Activated CD4-positive, alpha-beta memory T cell treated with anti-CD3 and anti-CD28 coated beads, Interleukin-2, amount 10 ng/mL, durations not matched to agents 7 days and 5 days (primary cell): ENCODE results near the gene ATP9B. TPM values are rescaled to one million over a fixed set of nuclear protein-coding genes. Genes with fewer than 3 reads are reported as not detected.
"Not testable (repeated sequence)": the region's sequence is repeated elsewhere in the genome, so short reads cannot be mapped to it uniquely, and the experiment has no call there.

Experiments used
- CTCF ChIA-PET: fragments of 350-600 bp; sonication (Branson Sonifier 250); formaldehyde crosslinking; loops from one replicate; lab custom pipeline; 2021; ENCODE audit warnings: antibody characterized with exemption, inconsistent platforms; lab: Charles Lee
- POLR2A ChIA-PET: fragments of 350-600 bp; sonication (Branson Sonifier 250); formaldehyde crosslinking; loops from one replicate; lab custom pipeline; 2021; ENCODE audit warnings: antibody characterized with exemption; lab: Charles Lee
- DNase-seq: peaks from one replicate; pipeline ENCODE4 v3.0.0-alpha.2; 2020
- H3K27ac Mint-ChIP-seq: one replicate; pipeline ENCODE4 v1.8.0; 2021; ENCODE audit warnings: mild to moderate bottlenecking, mixed read lengths
- H3K27me3 Mint-ChIP-seq: one replicate; pipeline ENCODE4 v1.8.0; 2021; ENCODE audit warnings: mixed read lengths
- H3K36me3 Mint-ChIP-seq: one replicate; pipeline ENCODE4 v1.8.0; 2021; ENCODE audit warnings: low read depth, mixed read lengths
- H3K4me1 Mint-ChIP-seq: one replicate; pipeline ENCODE4 v1.8.0; 2021; ENCODE audit warnings: mixed read lengths
- H3K4me3 Mint-ChIP-seq: one replicate; pipeline ENCODE4 v1.8.0; 2021; ENCODE audit warnings: mild to moderate bottlenecking, mixed read lengths
- H3K9me3 Mint-ChIP-seq: one replicate; pipeline ENCODE4 v1.8.0; 2021; ENCODE audit warnings: mixed read lengths
- total RNA-seq, 2 experiments: library from RNA; stranded (reverse); gene quantifications; one replicate each; pipeline ENCODE4 v1.2.3, GENCODE V29; 2021

The ATP9B gene
- total RNA-seq, 2 experiments from 2014 or later: 25.7 to 27.2 TPM

DNA sequence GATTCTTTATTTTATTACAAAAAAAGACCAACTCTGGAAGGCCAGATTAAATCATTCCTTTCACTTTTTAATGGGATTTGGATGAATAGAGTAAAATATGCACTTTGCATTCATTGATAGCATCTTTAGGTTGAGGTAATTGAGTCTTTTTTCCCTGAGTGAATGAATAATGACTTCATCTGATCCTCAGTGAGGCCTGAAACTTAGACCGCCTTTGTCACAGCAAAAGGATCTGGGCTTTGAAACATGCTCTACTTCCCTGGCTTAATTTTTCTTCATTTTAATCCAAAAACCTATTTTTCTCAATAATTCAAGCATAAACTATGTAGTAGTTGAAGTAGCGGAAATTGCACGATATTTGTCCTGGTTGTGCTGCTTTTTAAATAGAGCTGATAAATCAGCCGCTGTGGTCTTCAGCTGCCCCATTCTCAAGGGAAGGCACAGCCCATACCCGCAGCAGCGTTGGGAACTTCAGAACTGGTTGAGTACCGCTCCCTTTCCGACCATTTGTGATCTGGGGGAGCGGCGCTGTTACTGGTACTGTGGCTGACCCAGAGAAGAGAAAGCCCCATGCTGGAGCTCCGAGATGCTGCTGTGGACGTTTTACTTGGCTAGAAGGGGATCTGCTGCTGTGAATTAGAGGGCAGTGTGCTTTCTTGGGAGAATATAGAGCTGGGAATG, 181.2 kb downstream of the ATP9B start:
- ChIA-PET POLR2A (no interaction called here), CTCF (no interaction called here)
- Mint-ChIP-seq H3K27ac (no peak overlapping the region), H3K9me3 (no peaks in the 10 kb centered on the region), H3K4me1 (peaks cover 20% of the 10 kb centered on the region), H3K4me3 (no peak overlapping the region), H3K27me3 (no peaks in the 10 kb centered on the region), H3K36me3 (no peaks in the 10 kb centered on the region)
- no peak for DNase-seq

DNA sequence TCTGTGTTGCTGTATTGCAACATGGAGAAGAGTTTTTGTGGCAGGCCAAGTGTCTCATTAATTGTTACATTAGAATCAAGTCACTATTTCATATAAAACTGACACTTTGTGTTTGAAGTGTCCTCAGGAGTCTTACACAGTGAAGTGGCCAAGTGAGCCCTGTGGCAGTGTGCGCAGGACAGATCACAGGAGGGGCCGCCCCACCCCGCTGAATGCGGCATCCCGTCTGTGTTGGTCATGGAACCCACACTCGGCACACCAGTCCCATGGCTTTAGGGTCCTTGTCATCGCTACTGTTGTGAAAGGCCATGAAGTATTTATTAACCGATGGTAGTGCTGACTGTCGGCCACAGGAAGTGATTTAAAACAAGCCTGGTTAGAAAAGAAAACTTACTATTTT, 181.8 kb downstream of the ATP9B start:
- no peaks in the 10 kb centered on the region for H3K36me3 Mint-ChIP-seq
- no peaks in the 10 kb centered on the region for H3K27me3 Mint-ChIP-seq
- H3K27ac Mint-ChIP-seq: no peak overlapping the region
- peaks cover 18% of the 10 kb centered on the region for H3K4me1 Mint-ChIP-seq
- POLR2A ChIA-PET: no interaction called here
- CTCF ChIA-PET: interaction anchor here (1.6 kb wide), 1 partner anchor 10 kb away, joined by 7 read pairs; no protein-coding TSS in a partner anchor
- DNase-seq: no peak
- no peak overlapping the region for H3K4me3 Mint-ChIP-seq
- no peaks in the 10 kb centered on the region for H3K9me3 Mint-ChIP-seq

DNA sequence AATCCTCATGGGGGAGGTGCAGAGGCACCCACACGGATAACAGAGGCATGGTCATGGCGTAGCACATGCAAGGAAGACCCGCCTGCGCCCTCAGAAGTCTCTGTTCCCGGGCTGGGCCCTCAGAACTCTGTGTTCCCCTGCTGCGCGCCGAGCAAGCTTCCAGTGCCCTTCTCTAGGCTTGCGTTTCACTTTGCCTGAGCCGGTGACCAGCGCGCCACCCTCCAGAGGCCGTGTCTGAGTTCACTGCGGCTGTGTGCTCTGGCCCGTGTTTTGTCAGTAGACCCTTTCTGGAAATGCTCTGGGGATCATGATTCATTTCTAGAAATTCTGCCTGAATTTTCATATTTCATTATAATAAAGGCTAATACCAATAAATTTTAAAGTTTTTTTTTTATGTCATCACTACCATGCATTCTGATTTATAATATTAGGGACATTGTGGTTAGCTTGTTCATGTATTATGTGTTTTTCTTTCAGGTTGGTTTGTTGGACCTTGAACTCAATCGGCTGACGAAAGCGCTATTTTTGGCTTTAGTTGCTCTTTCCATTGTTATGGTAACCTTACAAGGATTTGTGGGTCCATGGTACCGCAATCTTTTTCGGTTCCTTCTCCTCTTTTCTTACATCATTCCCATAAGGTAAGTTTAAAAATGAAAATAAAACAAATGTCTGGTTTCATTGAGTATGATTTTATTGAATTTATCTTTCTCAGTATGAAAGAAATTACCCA, 183.9 kb downstream of the ATP9B start:
- ChIA-PET CTCF (no interaction called here), POLR2A (no interaction called here)
- Mint-ChIP-seq H3K4me1 (peaks cover 7% of the 10 kb centered on the region), H3K9me3 (no peaks in the 10 kb centered on the region), H3K27me3 (no peaks in the 10 kb centered on the region), H3K36me3 (no peaks in the 10 kb centered on the region), H3K27ac (no peak overlapping the region), H3K4me3 (no peak overlapping the region)
- DNase-seq: no peak

DNA sequence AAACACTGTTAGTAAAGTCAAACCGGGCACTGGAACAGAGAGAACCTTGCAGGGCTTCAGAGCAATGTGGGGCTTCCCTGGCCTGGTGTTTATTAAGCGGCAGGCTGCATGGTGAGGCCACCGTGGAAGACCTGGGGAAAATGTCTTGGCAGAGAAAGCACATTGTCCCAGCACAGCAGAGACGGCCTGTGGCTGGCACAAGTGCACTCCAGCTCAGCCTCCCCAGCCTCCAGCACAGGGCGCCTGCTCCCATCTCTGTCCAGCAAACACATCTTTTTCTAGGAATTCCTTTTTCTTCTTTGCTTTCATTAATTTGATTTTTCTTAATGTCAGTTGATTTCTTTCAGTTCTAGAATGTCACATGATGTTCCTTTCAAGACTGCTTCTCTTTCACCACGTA, 188.3 kb downstream of the ATP9B start:
- no peaks in the 10 kb centered on the region for H3K27me3 Mint-ChIP-seq
- H3K4me1 Mint-ChIP-seq: no peaks in the 10 kb centered on the region
- no peak overlapping the region for H3K4me3 Mint-ChIP-seq
- no peaks in the 10 kb centered on the region for H3K9me3 Mint-ChIP-seq
- H3K27ac Mint-ChIP-seq: no peak overlapping the region
- CTCF ChIA-PET: no interaction called here
- POLR2A ChIA-PET: no interaction called here
- H3K36me3 Mint-ChIP-seq: peaks cover 2% of the 10 kb centered on the region
- DNase-seq: no peak

DNA sequence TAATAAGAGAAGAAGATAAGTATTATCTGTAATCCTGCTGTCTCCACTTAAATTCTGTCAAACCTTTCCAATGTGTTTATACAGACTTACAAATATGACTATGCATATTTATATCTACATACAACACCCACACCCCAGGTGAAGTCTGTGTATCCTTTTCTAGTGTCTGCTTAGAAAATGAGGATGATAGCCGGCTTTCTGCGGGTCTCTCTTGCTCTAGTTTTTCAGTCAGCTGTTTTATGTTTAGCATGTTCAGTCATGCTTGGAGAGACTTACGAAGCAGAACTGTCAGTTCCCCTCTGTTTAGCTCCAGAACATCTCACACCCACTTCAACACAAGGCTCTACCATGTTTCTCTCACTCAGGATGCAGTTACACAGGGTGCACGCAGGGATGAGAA, 189.3 kb downstream of the ATP9B start:
- Mint-ChIP-seq H3K4me3 (no peak overlapping the region), H3K4me1 (no peaks in the 10 kb centered on the region), H3K27me3 (no peaks in the 10 kb centered on the region), H3K9me3 (no peaks in the 10 kb centered on the region), H3K36me3 (peaks cover 3% of the 10 kb centered on the region), H3K27ac (no peak overlapping the region)
- no peak for DNase-seq
- CTCF ChIA-PET: no interaction called here
- POLR2A ChIA-PET: no interaction called here

DNA sequence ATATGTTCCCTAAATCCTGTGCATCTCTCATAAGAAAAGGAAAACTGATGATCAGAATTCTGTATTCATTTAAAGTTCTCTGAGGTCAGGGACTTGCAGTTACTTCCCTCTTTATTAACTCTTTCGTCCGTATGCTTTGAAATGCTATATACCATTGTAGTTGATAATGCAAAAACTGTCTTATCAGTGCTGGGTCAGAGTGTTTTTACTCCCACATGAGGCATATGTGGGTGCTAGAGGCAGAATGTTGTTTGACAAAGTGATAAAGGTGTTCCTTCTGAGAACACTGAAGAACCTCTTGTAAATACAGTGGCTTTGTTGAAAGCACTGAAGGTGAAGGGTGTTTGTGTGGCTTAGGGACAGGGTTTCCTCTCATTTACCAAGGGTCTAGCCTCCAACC, 190.0 kb downstream of the ATP9B start:
- no peaks in the 10 kb centered on the region for H3K4me1 Mint-ChIP-seq
- H3K9me3 Mint-ChIP-seq: no peaks in the 10 kb centered on the region
- CTCF ChIA-PET: no interaction called here
- H3K27me3 Mint-ChIP-seq: no peaks in the 10 kb centered on the region
- no peak overlapping the region for H3K27ac Mint-ChIP-seq
- DNase-seq: no peak
- H3K4me3 Mint-ChIP-seq: no peak overlapping the region
- POLR2A ChIA-PET: no interaction called here
- H3K36me3 Mint-ChIP-seq: peaks cover 4% of the 10 kb centered on the region

DNA sequence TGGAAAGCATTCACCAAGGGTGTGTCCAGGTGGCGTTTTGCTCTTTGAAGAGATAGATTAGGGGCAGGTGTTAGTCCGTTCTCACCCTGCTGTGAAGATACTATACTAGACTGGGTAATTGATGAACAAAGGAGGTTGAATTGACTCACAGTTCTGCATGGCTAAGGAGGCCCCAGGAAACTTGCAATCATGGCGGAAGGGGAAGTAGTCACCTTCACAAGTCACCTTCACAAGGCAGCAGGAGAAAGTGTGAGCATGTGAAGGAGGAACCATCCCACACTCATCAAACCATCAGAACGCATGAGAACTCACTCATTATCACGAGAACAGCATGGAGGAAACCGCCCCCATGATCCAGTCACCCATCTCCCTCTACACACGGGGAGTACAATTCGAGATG, 190.8 kb downstream of the ATP9B start:
- POLR2A ChIA-PET: no interaction called here
- Mint-ChIP-seq H3K27ac (no peak overlapping the region), H3K27me3 (no peaks in the 10 kb centered on the region), H3K36me3 (peaks cover 6% of the 10 kb centered on the region), H3K9me3 (peaks cover 3% of the 10 kb centered on the region), H3K4me3 (no peak overlapping the region), H3K4me1 (no peaks in the 10 kb centered on the region)
- no peak for DNase-seq
- CTCF ChIA-PET: no interaction called here

DNA sequence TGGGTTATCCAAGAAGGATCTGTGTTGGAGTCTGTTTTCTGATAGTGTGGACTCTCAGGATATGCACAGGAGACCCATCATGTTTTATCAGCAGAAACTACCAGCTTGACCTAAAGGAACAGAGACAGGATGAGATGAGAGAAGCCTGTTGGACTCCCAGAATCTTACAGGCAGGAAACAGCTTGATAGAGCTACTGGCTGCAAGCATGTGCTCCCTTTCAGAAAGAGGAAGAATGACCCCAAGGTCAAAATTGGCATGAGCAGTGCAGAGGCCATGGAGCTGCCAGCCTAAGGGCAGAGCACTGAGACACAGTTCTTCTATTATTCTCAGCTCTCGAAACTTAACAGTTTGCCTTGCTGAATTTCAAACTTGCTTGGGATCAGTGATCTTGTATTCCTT, 191.3 kb downstream of the ATP9B start:
- CTCF ChIA-PET: no interaction called here
- Mint-ChIP-seq H3K36me3 (peaks cover 11% of the 10 kb centered on the region), H3K27ac (no peak overlapping the region), H3K4me1 (no peaks in the 10 kb centered on the region), H3K4me3 (no peak overlapping the region), H3K27me3 (no peaks in the 10 kb centered on the region), H3K9me3 (peaks cover 8% of the 10 kb centered on the region)
- POLR2A ChIA-PET: no interaction called here
- DNase-seq: no peak

DNA sequence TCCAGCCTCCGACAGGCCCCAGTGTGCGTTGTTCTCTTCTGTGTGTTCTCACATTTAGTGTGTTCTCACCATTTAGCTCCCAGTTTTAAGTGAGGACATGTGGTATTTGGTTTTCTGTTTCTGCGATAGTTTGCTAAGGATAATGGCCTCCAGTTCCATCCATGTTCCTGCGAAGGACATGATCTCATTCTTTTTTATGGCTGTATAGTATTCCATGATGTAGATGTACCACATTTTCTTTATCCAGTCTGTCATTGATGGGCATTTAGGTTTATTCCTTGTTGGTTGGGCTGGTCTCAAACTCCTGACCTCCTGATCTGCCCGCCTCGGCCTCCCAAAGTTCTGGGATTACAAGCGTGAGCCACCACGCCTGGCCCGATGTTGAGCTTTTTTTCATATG, 195.9 kb downstream of the ATP9B start:
- H3K27me3 Mint-ChIP-seq, POLR2A ChIA-PET, H3K27ac Mint-ChIP-seq, H3K4me1 Mint-ChIP-seq, H3K4me3 Mint-ChIP-seq, CTCF ChIA-PET, DNase-seq: not testable (repeated sequence)
- peaks cover 15% of the 10 kb centered on the region for H3K36me3 Mint-ChIP-seq
- peaks cover 12% of the 10 kb centered on the region for H3K9me3 Mint-ChIP-seq

DNA sequence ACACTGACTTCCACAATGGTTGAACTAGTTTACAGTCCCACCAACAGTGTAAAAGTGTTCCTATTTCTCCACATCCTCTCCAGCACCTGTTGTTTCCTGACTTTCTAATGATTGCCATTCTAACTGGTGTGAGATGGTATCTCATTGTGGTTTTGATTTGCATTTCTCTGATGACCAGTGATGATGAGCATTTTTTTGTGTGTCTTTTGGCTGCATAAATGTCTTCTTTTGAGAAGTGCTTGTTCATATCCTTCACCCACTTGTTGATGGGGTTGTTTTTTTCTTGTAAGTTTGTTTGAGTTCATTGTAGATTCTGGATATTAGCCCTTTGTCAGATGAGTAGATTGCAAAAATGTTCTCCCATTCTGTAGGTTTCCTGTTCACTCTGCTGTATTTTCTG, 202.6 kb downstream of the ATP9B start:
- CTCF ChIA-PET, H3K9me3 Mint-ChIP-seq, H3K27ac Mint-ChIP-seq, H3K4me3 Mint-ChIP-seq, DNase-seq, POLR2A ChIA-PET, H3K27me3 Mint-ChIP-seq: not testable (repeated sequence)
- H3K4me1 Mint-ChIP-seq: peaks cover 18% of the 10 kb centered on the region
- H3K36me3 Mint-ChIP-seq: peaks cover 11% of the 10 kb centered on the region

DNA sequence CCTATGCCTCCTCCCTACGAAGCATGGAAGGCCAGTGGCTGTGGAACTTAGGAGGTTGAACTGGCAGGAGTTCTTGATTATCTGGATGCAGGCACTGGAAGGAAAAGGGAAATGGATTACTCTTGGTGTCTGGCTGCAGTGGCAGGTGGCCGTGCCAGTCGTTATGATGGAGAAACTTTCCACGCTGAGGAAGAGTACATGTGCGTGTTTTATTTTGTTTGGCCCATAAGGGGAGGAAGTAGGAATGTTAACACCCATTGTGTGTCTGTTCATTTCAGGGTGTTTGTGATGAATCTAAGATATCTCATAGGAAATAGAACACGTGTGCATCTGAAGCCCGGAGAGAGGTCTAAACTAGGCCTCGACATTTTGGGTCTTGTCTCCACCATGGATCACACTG, 203.7 kb downstream of the ATP9B start:
- H3K4me3 Mint-ChIP-seq: no peak overlapping the region
- H3K9me3 Mint-ChIP-seq: no peaks in the 10 kb centered on the region
- ChIA-PET POLR2A (no interaction called here), CTCF (no interaction called here)
- peaks cover 12% of the 10 kb centered on the region for H3K36me3 Mint-ChIP-seq
- H3K27me3 Mint-ChIP-seq: no peaks in the 10 kb centered on the region
- no peak overlapping the region for H3K27ac Mint-ChIP-seq
- H3K4me1 Mint-ChIP-seq: peaks cover 18% of the 10 kb centered on the region
- DNase-seq: no peak

DNA sequence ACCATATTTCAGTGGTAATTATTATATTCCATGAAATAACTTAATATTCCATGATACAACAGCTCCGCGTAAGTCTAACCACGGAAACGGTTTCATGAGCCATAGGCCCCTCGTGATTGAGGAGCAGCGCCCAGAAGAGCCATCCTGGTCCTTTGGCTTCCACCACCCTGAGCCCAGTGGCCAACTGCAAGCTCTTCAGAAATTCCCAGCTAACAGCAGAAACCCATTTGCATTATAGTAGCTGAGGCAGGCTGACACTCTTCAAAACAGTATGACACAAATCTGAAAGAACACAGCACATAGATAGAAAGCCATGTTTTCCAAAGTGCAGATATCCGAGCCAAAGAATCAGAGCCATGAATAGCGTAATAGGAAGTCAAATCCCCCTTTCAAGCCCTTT, 205.6 kb downstream of the ATP9B start:
- H3K27ac Mint-ChIP-seq: no peak overlapping the region
- ChIA-PET POLR2A (no interaction called here), CTCF (no interaction called here)
- no peak overlapping the region for H3K4me3 Mint-ChIP-seq
- H3K4me1 Mint-ChIP-seq: peaks cover 18% of the 10 kb centered on the region
- no peaks in the 10 kb centered on the region for H3K9me3 Mint-ChIP-seq
- H3K36me3 Mint-ChIP-seq: peaks cover 20% of the 10 kb centered on the region
- DNase-seq: no peak
- H3K27me3 Mint-ChIP-seq: no peaks in the 10 kb centered on the region

DNA sequence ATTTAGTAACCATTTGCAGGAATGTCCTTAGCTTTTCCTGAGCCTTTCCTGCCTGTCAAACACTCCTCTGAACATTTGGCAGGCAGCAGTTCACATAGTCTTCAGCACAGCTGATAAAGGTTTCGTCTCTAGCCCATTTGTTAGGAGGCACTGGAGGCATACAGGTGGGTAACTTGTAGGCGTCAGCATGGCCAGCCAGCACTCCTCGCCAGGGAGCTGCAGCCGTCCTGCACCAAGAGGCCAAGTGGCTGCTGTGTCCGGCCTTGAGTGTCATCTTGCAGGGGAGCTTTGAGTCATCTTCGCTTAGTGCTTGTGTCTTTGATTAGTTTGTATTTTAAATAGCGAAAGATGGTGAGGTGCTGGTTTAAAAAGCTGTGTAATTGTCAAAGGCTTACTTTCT, 206.3 kb downstream of the ATP9B start:
- Mint-ChIP-seq H3K4me3 (no peak overlapping the region), H3K36me3 (peaks cover 20% of the 10 kb centered on the region), H3K4me1 (peaks cover 18% of the 10 kb centered on the region), H3K27ac (peak overlapping the region; percentile 57), H3K27me3 (no peaks in the 10 kb centered on the region), H3K9me3 (no peaks in the 10 kb centered on the region)
- CTCF ChIA-PET: interaction anchor here (0.7 to 0.9 kb wide), 3 partner anchors 12 to 104 kb away, joined by 3 read pairs; no protein-coding TSS in a partner anchor
- no peak for DNase-seq
- POLR2A ChIA-PET: interaction anchor here (1.2 kb wide), 1 partner anchor 30 kb away, joined by 4 read pairs; no protein-coding TSS in a partner anchor
